Osteoblast (primary cell): ENCODE data around the gene TMEM164. TPM values are rescaled to one million over a fixed set of nuclear protein-coding genes. Genes with fewer than 3 reads are reported as not detected.
"Not testable (repeated sequence)": the region's sequence is repeated elsewhere in the genome, so short reads cannot be mapped to it uniquely, and the experiment has no call there.

Experiments
- DNase-seq: peaks from one replicate; pipeline ENCODE4 v3.0.0; 2011; ENCODE audit warnings: low spot score, mixed read lengths; ENCODE audit not compliant: insufficient read length; ENCODE audit errors: missing footprints
- H2AFZ ChIP-seq: 2 replicates; pipeline ENCODE4 v1.6.0; 2011; ENCODE audit warnings: mild to moderate bottlenecking, low read length
- H3K27ac ChIP-seq: 2 replicates; pipeline ENCODE4 v1.5.1; 2011; ENCODE audit warnings: mild to moderate bottlenecking, low read depth, low read length, moderate library complexity
- H3K27me3 ChIP-seq: 2 replicates; pipeline ENCODE4 v1.6.0; 2012; ENCODE audit warnings: mild to moderate bottlenecking, control low read depth, inconsistent platforms, low read length, moderate library complexity; ENCODE audit not compliant: insufficient read depth
- H3K36me3 ChIP-seq: 2 replicates; pipeline ENCODE4 v1.5.1; 2011; ENCODE audit warnings: mild to moderate bottlenecking, low read length, control low read depth, moderate library complexity; ENCODE audit not compliant: insufficient read depth
- H3K4me1 ChIP-seq: 2 replicates; pipeline ENCODE4 v1.5.1; 2011; ENCODE audit warnings: mild to moderate bottlenecking, low read length, control low read depth, moderate library complexity; ENCODE audit not compliant: insufficient read depth
- H3K4me2 ChIP-seq: 2 replicates; pipeline ENCODE4 v1.6.0; 2011; ENCODE audit warnings: mild to moderate bottlenecking, low read length; ENCODE audit not compliant: insufficient read depth
- H3K4me3 ChIP-seq: fragments of 200-600 bp; sonication (generic); 3 replicates; pipeline ENCODE4 v1.5.1; 2012; ENCODE audit warnings: mild to moderate bottlenecking, low read length, inconsistent platforms; ENCODE audit not compliant: insufficient read depth
- H3K79me2 ChIP-seq: 2 replicates; pipeline ENCODE4 v1.6.0; 2012; ENCODE audit warnings: mild to moderate bottlenecking, low read length, control low read depth, inconsistent platforms; ENCODE audit not compliant: insufficient read depth
- H3K9me3 ChIP-seq: 2 replicates; pipeline ENCODE4 v1.5.1; 2011; ENCODE audit warnings: low read depth, low read length, control low read depth
- H4K20me1 ChIP-seq: 2 replicates; pipeline ENCODE4 v1.6.0; 2012; ENCODE audit warnings: mild to moderate bottlenecking, low read length, control low read depth; ENCODE audit not compliant: insufficient read depth
- total RNA-seq: library from RNA; depleted of rRNA; stranded (reverse); fragments of >200 nt; gene quantifications from 2 replicates; pipeline ENCODE4 v1.2.3, GENCODE V29; 2012
- TF ChIP-seq, protein P1 (sequence below): IDR thresholded peaks from 2 replicates; pipeline ENCODE4 v1.5.1; 2011; ENCODE audit warnings: mild to moderate bottlenecking, low read depth, low read length, moderate library complexity; ENCODE audit errors: extremely low read depth

The TMEM164 gene
- total RNA-seq, 1 donor: 7.6 TPM

DNA sequence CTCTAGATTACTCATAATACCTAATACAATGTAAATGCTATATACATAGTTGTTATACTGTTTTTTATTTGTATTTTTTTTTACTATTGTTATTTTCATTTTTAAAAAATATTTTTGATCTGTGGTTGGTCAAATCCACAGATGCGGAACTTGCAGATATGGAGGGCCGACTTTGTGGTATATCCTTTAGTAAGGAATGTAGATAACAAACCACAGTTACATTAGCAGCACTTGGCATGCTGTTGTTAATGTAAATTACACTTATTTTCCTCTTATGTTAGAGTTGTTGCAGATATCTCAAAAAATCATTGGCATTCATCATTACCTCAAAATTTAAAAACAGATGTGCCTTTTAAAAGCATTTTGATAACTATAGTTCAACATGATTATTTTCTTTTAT is 151.0 kb downstream of the TMEM164 start:
- Histone ChIP-seq H3K27me3 (peaks cover 9% of the 10 kb centered on the region), H3K4me2 (no peak overlapping the region), H3K36me3 (no peaks in the 10 kb centered on the region), H3K9me3 (no peaks in the 10 kb centered on the region), H2AFZ (no peak overlapping the region), H3K79me2 (no peaks in the 10 kb centered on the region), H3K27ac (no peak overlapping the region), H3K4me3 (no peak overlapping the region), H3K4me1 (no peaks in the 10 kb centered on the region), H4K20me1 (no peaks in the 10 kb centered on the region)
- TF ChIP-seq, protein P1, sequence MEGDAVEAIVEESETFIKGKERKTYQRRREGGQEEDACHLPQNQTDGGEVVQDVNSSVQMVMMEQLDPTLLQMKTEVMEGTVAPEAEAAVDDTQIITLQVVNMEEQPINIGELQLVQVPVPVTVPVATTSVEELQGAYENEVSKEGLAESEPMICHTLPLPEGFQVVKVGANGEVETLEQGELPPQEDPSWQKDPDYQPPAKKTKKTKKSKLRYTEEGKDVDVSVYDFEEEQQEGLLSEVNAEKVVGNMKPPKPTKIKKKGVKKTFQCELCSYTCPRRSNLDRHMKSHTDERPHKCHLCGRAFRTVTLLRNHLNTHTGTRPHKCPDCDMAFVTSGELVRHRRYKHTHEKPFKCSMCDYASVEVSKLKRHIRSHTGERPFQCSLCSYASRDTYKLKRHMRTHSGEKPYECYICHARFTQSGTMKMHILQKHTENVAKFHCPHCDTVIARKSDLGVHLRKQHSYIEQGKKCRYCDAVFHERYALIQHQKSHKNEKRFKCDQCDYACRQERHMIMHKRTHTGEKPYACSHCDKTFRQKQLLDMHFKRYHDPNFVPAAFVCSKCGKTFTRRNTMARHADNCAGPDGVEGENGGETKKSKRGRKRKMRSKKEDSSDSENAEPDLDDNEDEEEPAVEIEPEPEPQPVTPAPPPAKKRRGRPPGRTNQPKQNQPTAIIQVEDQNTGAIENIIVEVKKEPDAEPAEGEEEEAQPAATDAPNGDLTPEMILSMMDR: no peak
- no peak for DNase-seq

DNA sequence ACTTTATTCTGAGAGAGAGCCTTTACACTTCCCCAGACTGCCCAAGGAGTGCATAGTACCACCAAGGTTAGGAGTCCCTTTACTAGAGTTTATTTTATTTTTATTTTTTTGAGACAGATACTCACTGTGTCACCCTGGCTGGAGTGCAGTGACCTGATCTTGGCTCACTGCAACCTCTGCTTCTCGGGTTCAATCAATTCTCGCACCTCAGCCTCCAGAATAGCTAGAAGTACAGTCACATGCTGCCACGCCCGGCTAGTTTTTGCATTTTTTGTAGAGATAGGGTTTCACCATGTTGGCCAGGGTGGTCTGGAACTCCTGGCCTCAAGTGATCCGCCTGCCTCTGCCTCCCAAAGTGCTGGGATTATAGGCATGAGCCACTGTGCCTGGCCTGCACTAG is 151.4 kb downstream of the TMEM164 start:
- H3K4me3 ChIP-seq, H3K4me2 ChIP-seq, H3K9me3 ChIP-seq, DNase-seq, H4K20me1 ChIP-seq, H3K4me1 ChIP-seq, H3K36me3 ChIP-seq, H2AFZ ChIP-seq, H3K27ac ChIP-seq, H3K79me2 ChIP-seq, H3K27me3 ChIP-seq: not testable (repeated sequence)

DNA sequence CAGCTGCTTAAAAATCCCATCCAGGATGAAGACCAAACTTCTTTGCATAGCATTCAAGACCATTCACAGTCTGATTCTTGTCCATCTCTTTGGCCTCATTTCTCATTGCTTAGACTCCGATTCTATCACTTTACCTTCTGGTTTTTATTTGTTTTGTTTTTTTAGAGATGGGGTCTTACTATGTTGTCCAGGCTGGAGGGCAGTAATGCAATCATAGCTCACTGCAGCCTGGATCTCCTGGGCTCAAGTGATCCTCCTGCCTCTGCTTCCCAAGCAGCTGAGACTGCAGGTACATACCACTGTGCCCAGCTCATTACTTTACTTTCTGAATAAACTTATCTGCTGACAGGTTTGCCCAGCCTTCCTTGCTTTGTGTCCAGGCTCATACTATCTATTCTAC is 152.8 kb downstream of the TMEM164 start:
- Histone ChIP-seq H3K4me3 (no peak overlapping the region), H3K4me1 (peaks cover under 1% of the 10 kb centered on the region), H4K20me1 (no peaks in the 10 kb centered on the region), H3K79me2 (no peaks in the 10 kb centered on the region), H3K27me3 (peaks cover 5% of the 10 kb centered on the region), H3K36me3 (no peaks in the 10 kb centered on the region), H3K4me2 (no peak overlapping the region), H2AFZ (no peak overlapping the region), H3K27ac (no peak overlapping the region), H3K9me3 (no peaks in the 10 kb centered on the region)
- no peak for DNase-seq
- TF ChIP-seq, protein P1: no peak

DNA sequence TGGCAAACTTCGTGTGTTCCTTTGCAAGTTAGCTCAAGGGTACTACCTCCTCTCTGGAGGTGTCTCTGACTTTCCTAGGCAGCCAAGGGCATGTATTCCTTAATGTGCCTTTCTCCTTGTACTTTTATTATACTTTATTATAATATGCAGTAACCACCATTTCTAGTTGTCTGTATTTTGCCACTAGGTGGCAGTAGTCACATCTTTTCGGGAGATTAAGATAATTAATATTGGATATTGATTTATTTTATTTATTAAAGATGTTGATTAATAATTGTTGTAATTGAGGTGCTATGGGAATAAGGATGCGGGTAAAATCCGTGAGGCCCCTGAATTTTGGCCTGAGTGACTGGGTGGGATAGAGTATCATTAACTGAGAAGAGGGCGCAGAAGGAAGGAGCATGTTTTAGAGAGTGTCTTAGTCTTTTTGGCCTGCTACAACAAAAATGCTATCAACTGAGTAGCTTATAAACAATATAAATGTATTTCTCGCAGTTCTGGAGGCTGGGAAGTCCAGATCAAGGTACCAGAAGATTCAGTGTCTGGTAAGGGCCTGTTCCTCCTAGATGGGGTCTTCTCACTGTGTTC is 153.3 kb downstream of the TMEM164 start:
- Histone ChIP-seq H3K79me2 (no peaks in the 10 kb centered on the region), H3K27me3 (peaks cover 5% of the 10 kb centered on the region), H3K4me1 (peaks cover 6% of the 10 kb centered on the region), H3K36me3 (no peaks in the 10 kb centered on the region), H3K9me3 (no peaks in the 10 kb centered on the region), H3K4me3 (no peak overlapping the region), H2AFZ (no peak overlapping the region), H3K27ac (no peak overlapping the region), H4K20me1 (no peaks in the 10 kb centered on the region), H3K4me2 (no peak overlapping the region)
- no peak for DNase-seq
- TF ChIP-seq, protein P1: peak; percentile 67
